CD4-positive, alpha-beta T cell (primary cell): ENCODE measurements around the gene FAM83F. TPM values are rescaled to one million over a fixed set of nuclear protein-coding genes. Genes with fewer than 3 reads are reported as not detected.

Experiments used
- ATAC-seq: fragments of 200-7000 bp; cut with Tn5 transposase; one replicate; pipeline ENCODE4 v1.10.0; 2022; ENCODE audit warnings: mild to moderate bottlenecking; ENCODE audit not compliant: poor library complexity
- CTCF ChIA-PET: fragments of 350-600 bp; sonication (Branson Sonifier 250); formaldehyde crosslinking; loops from one replicate; lab custom pipeline; 2021; ENCODE audit warnings: antibody characterized with exemption, inconsistent platforms; lab: Charles Lee
- POLR2A ChIA-PET: fragments of 350-600 bp; sonication (Branson Sonifier 250); formaldehyde crosslinking; loops from one replicate; lab custom pipeline; 2021; ENCODE audit warnings: antibody characterized with exemption, inconsistent platforms; lab: Charles Lee
- DNase-seq, 14 experiments: peaks; one replicate each; pipeline ENCODE4 v3.0.0-alpha.2; 2013 to 2020; ENCODE audit warnings: mixed read lengths in 2 of 14
- H3K27ac ChIP-seq, 2 donors: one replicate each; pipeline versions ENCODE4 v1.5.1 to v1.7.0; 2013; ENCODE audit warnings: low read length in 2 of 2, low read depth in 1 of 2, mild to moderate bottlenecking in 1 of 2
- H3K27me3 ChIP-seq, 2 experiments: 1 replicate in 1 of 2; 2 replicates in 1 of 2; pipeline versions ENCODE4 v1.6.1 to v1.7.0; 2013; ENCODE audit warnings: low read length in 2 of 2, control low read depth in 1 of 2, mild to moderate bottlenecking in 1 of 2, moderate library complexity in 1 of 2; ENCODE audit not compliant: insufficient read depth in 2 of 2, control insufficient read depth in 1 of 2
- H3K36me3 ChIP-seq: one replicate; pipeline ENCODE4 v1.6.1; 2013; ENCODE audit warnings: low read length, control low read depth; ENCODE audit not compliant: insufficient read depth
- H3K4me1 ChIP-seq: one replicate; pipeline ENCODE4 v1.6.1; 2013; ENCODE audit warnings: low read length, control low read depth; ENCODE audit not compliant: insufficient read depth
- H3K4me3 ChIP-seq: one replicate; pipeline ENCODE4 v1.5.1; 2013; ENCODE audit warnings: mild to moderate bottlenecking, low read length, moderate library complexity
- H3K9me3 ChIP-seq, 2 experiments: 1 replicate in 1 of 2; 2 replicates in 1 of 2; pipeline versions ENCODE4 v1.6.1 to v1.7.0; 2013; ENCODE audit warnings: low read length in 2 of 2, mild to moderate bottlenecking in 2 of 2, control low read depth in 1 of 2, moderate library complexity in 1 of 2; ENCODE audit not compliant: control insufficient read depth in 1 of 2, insufficient read depth in 1 of 2
- H3K27ac Mint-ChIP-seq: one replicate; pipeline ENCODE4 v1.8.0; 2020; ENCODE audit warnings: mixed read lengths
- H3K27me3 Mint-ChIP-seq: one replicate; pipeline ENCODE4 v1.8.0; 2021; ENCODE audit warnings: mixed read lengths
- H3K36me3 Mint-ChIP-seq: one replicate; pipeline ENCODE4 v1.8.0; 2021; ENCODE audit warnings: low read depth, mixed read lengths
- H3K4me1 Mint-ChIP-seq: one replicate; pipeline ENCODE4 v1.8.0; 2021; ENCODE audit warnings: low read depth, mixed read lengths
- H3K4me3 Mint-ChIP-seq: one replicate; pipeline ENCODE4 v1.8.0; 2020; ENCODE audit warnings: mild to moderate bottlenecking, mixed read lengths
- H3K9me3 Mint-ChIP-seq: one replicate; pipeline ENCODE4 v1.8.0; 2020; ENCODE audit warnings: mixed read lengths
- intact Hi-C, 2 experiments: fragments of 100-400 bp; cut with DNase I in 1 of 2; cut with micrococcal nuclease in 1 of 2; formaldehyde crosslinking; loops; one replicate each; pipeline versions ENCODE4 v1.15.1 to v1.9.0; 2023 to 2025; cut with DNase I, micrococcal nuclease
- total RNA-seq, 174 experiments: library from RNA in 2 of 174; stranded (reverse) in 2 of 174; gene quantifications; one replicate each; pipeline ENCODE4 v1.2.3 and lab custom pipeline; 2021 to 2026
- TF ChIP-seq, protein P1 (sequence below): fragments of 200-600 bp; IDR thresholded peaks from one replicate; pipeline ENCODE4 v1.8.0; 2022; ENCODE audit warnings: antibody characterized with exemption, mild to moderate bottlenecking

Gene FAM83F
- total RNA-seq, 2 experiments from 2014 or later, result 5.2 to 6.8 TPM

DNA sequence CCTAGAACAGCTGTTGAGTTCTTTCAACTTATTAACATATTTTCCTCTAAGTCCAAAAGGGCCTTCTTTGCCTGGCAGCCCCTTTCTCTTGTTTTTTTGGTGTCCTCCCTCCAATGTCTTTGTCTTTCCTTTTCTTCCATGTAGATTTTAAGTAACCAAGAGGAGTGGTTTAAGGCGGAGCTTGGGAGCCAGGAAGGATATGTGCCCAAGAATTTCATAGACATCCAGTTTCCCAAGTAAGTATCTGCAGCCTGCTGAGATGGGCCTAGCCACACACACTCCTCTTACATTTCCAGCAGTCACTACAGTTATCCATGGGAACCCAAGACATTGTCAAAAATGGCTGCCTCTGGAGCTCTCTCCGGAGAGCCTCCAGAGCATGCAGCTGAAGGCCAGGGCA lies 39.1 kb upstream of the FAM83F start:
- Mint-ChIP-seq H3K36me3 (peaks cover 95% of the 10 kb centered on the region), H3K4me3 (no peak overlapping the region), H3K27ac (no peak overlapping the region), H3K4me1 (peaks cover 89% of the 10 kb centered on the region), H3K9me3 (no peaks in the 10 kb centered on the region), H3K27me3 (no peaks in the 10 kb centered on the region)
- intact Hi-C loops, result loop anchor here in 1 of 2 experiments (5.0 kb wide), 1 partner anchor 67 kb away; no protein-coding TSS in a partner anchor
- TF ChIP-seq, protein P1, sequence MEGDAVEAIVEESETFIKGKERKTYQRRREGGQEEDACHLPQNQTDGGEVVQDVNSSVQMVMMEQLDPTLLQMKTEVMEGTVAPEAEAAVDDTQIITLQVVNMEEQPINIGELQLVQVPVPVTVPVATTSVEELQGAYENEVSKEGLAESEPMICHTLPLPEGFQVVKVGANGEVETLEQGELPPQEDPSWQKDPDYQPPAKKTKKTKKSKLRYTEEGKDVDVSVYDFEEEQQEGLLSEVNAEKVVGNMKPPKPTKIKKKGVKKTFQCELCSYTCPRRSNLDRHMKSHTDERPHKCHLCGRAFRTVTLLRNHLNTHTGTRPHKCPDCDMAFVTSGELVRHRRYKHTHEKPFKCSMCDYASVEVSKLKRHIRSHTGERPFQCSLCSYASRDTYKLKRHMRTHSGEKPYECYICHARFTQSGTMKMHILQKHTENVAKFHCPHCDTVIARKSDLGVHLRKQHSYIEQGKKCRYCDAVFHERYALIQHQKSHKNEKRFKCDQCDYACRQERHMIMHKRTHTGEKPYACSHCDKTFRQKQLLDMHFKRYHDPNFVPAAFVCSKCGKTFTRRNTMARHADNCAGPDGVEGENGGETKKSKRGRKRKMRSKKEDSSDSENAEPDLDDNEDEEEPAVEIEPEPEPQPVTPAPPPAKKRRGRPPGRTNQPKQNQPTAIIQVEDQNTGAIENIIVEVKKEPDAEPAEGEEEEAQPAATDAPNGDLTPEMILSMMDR, result no peak
- Histone ChIP-seq H3K9me3 (no peaks in the 10 kb centered on the region), H3K36me3 (peaks cover 78% of the 10 kb centered on the region), H3K27ac (no peak overlapping the region), H3K4me1 (peaks cover 95% of the 10 kb centered on the region), H3K4me3 (no peak overlapping the region), H3K27me3 (no peaks in the 10 kb centered on the region)
- POLR2A ChIA-PET, result no interaction called here
- ATAC-seq (no peak), DNase-seq (no peak)
- CTCF ChIA-PET, result interaction anchor here (0.5 to 0.6 kb wide), 2 partner anchors 77 to 400 kb away, joined by 3 read pairs; no protein-coding TSS in a partner anchor

DNA sequence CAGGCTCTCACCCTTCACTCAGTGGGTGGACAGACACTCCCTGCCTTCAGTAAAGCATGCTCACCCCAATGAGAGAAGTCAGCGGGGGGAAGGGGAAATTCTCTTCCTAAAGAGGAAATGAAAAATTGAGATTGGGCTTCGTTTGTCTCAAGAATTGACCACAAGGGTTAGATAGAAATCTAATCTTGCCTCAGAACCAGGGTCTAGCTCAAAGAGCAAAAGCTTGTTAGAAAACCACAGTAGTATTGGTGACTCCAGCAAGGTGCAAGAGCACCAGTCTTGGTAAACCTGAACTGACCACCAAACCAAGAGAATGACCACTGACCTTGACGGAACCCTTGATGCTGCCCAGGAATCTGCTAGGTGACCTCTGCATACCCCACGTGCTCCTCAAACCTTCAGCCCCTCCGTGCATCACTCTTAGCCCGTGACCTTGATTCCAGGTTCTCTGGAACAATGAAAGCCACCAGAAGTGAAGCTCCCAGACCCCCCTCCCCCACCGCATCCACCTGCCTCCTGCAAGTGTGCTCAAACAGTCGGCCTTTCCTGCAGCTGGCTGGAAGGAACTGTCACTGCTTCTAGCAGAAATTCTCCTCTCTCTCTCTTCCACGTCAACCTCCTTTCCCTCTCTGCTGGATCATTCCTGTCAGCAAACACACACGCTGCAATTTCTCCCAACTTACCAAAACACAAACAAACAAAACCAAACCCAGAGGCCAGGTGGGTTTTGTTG lies 37.7 kb upstream of the FAM83F start:
- no peak for DNase-seq
- Mint-ChIP-seq H3K4me3 (no peak overlapping the region), H3K4me1 (peaks cover 86% of the 10 kb centered on the region), H3K27me3 (no peaks in the 10 kb centered on the region), H3K9me3 (no peaks in the 10 kb centered on the region), H3K27ac (peak overlapping the region; percentile 77), H3K36me3 (peaks cover 96% of the 10 kb centered on the region)
- peaks cover 93% of the 10 kb centered on the region for H3K4me1 ChIP-seq
- no peak for ATAC-seq
- H3K4me3 ChIP-seq, result no peak overlapping the region
- peak overlapping the region in 1 of 2 donors; percentile 22 for H3K27ac ChIP-seq
- ChIA-PET CTCF (no interaction called here), POLR2A (interaction anchor here (1.1 kb wide), 1 partner anchor 43 kb away, joined by 3 read pairs; no protein-coding TSS in a partner anchor)
- no peaks in the 10 kb centered on the region for H3K27me3 ChIP-seq
- H3K36me3 ChIP-seq, result peaks cover 89% of the 10 kb centered on the region
- TF ChIP-seq, protein P1, result no peak
- intact Hi-C loops, result loop anchor here in 1 of 2 experiments (5.0 kb wide), 1 partner anchor 65 kb away; no protein-coding TSS in a partner anchor
- no peaks in the 10 kb centered on the region for H3K9me3 ChIP-seq

DNA sequence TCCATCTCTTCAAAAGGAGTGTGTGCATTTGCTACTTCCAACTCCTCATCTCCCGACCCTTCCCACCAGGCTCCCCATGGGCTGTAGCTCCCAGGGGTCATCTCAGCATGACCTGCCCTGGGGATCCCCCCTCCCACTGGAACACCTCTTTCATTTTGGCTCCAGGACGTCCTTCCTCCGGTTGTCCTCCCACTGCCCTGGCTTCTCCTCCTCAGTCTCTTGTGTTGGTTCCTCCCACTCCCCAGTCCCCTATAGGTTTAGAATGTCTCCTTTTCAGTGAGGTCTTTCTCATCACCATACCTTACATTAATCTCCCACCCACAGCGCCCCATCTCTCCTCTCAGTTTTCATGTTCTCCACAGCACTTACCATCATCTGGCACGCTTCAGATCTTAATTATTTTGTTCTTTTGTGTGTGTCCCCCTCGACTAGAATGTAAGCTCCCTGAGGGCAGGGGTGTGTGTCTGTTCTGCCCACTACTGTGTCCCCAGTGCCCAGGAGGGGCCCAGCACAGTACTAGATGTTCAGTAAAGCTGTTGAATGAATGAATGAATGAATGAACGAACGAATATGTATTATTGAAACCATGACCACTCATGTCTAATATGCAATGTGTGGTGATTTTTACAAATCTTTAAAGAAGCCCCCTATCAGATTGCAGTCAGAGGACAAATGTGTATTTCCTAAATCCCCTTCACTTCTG lies 36.6 kb upstream of the FAM83F start:
- H3K4me1 ChIP-seq, result peaks cover 87% of the 10 kb centered on the region
- peak overlapping the region in 1 of 2 donors; percentile 32 for H3K27ac ChIP-seq
- Mint-ChIP-seq H3K27me3 (no peaks in the 10 kb centered on the region), H3K9me3 (no peaks in the 10 kb centered on the region), H3K36me3 (peaks cover 95% of the 10 kb centered on the region), H3K4me3 (peak overlapping the region; percentile 30), H3K27ac (peak overlapping the region; percentile 77), H3K4me1 (peaks cover 78% of the 10 kb centered on the region)
- H3K27me3 ChIP-seq, result no peaks in the 10 kb centered on the region
- intact Hi-C loops, result loop anchor here in 1 of 2 experiments (5.0 kb wide), 1 partner anchor 64 kb away; no protein-coding TSS in a partner anchor
- CTCF ChIA-PET, result interaction anchor here (1.0 kb wide), 1 partner anchor 16 kb away, joined by 3 read pairs; no protein-coding TSS in a partner anchor
- POLR2A ChIA-PET, result interaction anchor here (1.0 kb wide), 1 partner anchor 36 kb away, joined by 3 read pairs; no protein-coding TSS in a partner anchor
- no peaks in the 10 kb centered on the region for H3K9me3 ChIP-seq
- ATAC-seq (no peak), DNase-seq (no peak)
- peaks cover 94% of the 10 kb centered on the region for H3K36me3 ChIP-seq
- no peak overlapping the region for H3K4me3 ChIP-seq
- TF ChIP-seq, protein P1, result no peak
